ENCODE data around the gene CYYR1. TPM values are rescaled to one million over a fixed set of nuclear protein-coding genes. Genes with fewer than 3 reads are reported as not detected.

CYYR1 gene
- total RNA-seq, 1 experiment from 2014 or later, result not detected

GRCh38 chr21:26443867-26444266 lies 129.2 kb downstream of the CYYR1 start:
- BruUV-seq (replicated peaks), result no TSS peak

GRCh38 chr21:26443291-26443690 lies 129.8 kb downstream of the CYYR1 start:
- no TSS peak for BruUV-seq (replicated peaks)
- Histone ChIP-seq H3K27me3 (ENCODE audit: control insufficient read depth, insufficient read depth, low read length) (no peaks in the 10 kb centered on the region), H3K4me1 (ENCODE audit: control insufficient read depth, insufficient read depth, low read length) (no peaks in the 10 kb centered on the region), H3K36me3 (ENCODE audit: control insufficient read depth, insufficient read depth, low read length) (no peaks in the 10 kb centered on the region), H3K9me3 (ENCODE audit: control insufficient read depth, insufficient read depth, low read depth, low read length) (no peaks in the 10 kb centered on the region), H3K27ac (ENCODE audit: low read length) (no peak overlapping the region), H3K4me3 (ENCODE audit: low read depth in 2 of 2, low read length in 2 of 2) (no peak overlapping the region)
- DNase-seq (ENCODE audit: low read depth, low spot score) (no peak), ATAC-seq (no peak)
- in situ Hi-C loops (cut with HindIII; ENCODE audit: low pct_unique_long_range_greater_than_20kb, low sequenced_read_pairs) (no loop called here), intact Hi-C loops (cut with micrococcal nuclease; ENCODE audit: unreplicated experiment) (no loop called here)
- POLR2A ChIA-PET, result no interaction called here
- TF ChIP-seq SIN3A (IDR thresholded peaks at IDR 0.05; ENCODE audit: borderline replicate concordance, insufficient read depth, low read depth, low read length) (no peak), POLR2AphosphoS5 (IDR thresholded peaks at IDR 0.05; ENCODE audit: low read depth, low read length) (no peak), TCF7L2 (IDR thresholded peaks at IDR 0.05; ENCODE audit: low read depth, low read length) (no peak), REST (IDR thresholded peaks at IDR 0.05; ENCODE audit: insufficient read depth in 1 of 2, low read depth in 2 of 2, low read length in 1 of 2) (no peak), CTCF (IDR thresholded peaks at IDR 0.05) (no peak)
- CTCF ChIA-PET, result no interaction called here

More at GRCh38 chr21:26443867-26444266, 129.2 kb downstream of the CYYR1 start:
- H3K27me3 ChIP-seq (ENCODE audit: control insufficient read depth, insufficient read depth, low read length), result no peaks in the 10 kb centered on the region
- H3K27ac ChIP-seq (ENCODE audit: low read length), result no peak overlapping the region
- H3K36me3 ChIP-seq (ENCODE audit: control insufficient read depth, insufficient read depth, low read length), result no peaks in the 10 kb centered on the region
- TF ChIP-seq POLR2AphosphoS5 (IDR thresholded peaks at IDR 0.05; ENCODE audit: low read depth, low read length) (no peak), SIN3A (IDR thresholded peaks at IDR 0.05; ENCODE audit: borderline replicate concordance, insufficient read depth, low read depth, low read length) (no peak), CTCF (IDR thresholded peaks at IDR 0.05) (no peak), REST (IDR thresholded peaks at IDR 0.05; ENCODE audit: insufficient read depth in 1 of 2, low read depth in 2 of 2, low read length in 1 of 2) (no peak), TCF7L2 (IDR thresholded peaks at IDR 0.05; ENCODE audit: low read depth, low read length) (no peak)
- in situ Hi-C loops (cut with HindIII; ENCODE audit: low pct_unique_long_range_greater_than_20kb, low sequenced_read_pairs) (no loop called here), intact Hi-C loops (cut with micrococcal nuclease; ENCODE audit: unreplicated experiment) (no loop called here)
- H3K4me3 ChIP-seq (ENCODE audit: low read depth in 2 of 2, low read length in 2 of 2), result no peak overlapping the region
- ChIA-PET POLR2A (no interaction called here), CTCF (no interaction called here)
- ATAC-seq, result no peak
- no peaks in the 10 kb centered on the region for H3K9me3 ChIP-seq (ENCODE audit: control insufficient read depth, insufficient read depth, low read depth, low read length)
- no peaks in the 10 kb centered on the region for H3K4me1 ChIP-seq (ENCODE audit: control insufficient read depth, insufficient read depth, low read length)
- DNase-seq (ENCODE audit: low read depth, low spot score), result no peak
